GM12892 (cell line): ENCODE results near the gene TESK2.

Experiments
- POLR2A ChIP-seq: IDR thresholded peaks from 2 replicates; pipeline ENCODE4 v1.6.1; 2011; ENCODE audit warnings: low read depth, low read length, control low read depth
- POLR2AphosphoS5 ChIP-seq: IDR thresholded peaks from 2 replicates; pipeline ENCODE4 v1.6.1; 2011; ENCODE audit warnings: low read depth, low read length, control low read depth

DNA sequence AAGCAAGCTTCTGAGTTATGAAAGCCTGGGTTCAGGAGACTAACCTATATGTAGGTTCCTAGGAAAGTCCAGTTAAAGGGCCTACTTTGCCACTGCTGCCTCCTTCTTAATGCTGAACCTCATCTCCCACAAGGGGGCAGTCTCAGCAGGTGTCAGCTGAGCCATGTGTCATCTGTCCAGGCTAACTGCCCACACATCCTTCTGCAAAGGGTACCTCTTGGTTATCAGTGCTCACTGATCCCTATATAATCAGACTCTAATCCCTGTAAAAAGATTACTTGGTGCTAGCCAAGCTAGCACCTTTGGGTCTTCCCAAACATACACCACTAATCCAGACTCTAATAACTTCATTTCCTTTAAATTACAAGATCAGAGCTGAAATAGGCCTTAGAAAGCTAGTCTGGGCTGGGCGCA is 21.7 kb upstream of the TESK2 start:
- TF ChIP-seq POLR2AphosphoS5 (no peak), POLR2A (no peak)
